K562 treated with DMSO at 1 percent for 48 hours (cell line): ENCODE results near the gene SMIM20. TPM values are rescaled to one million over a fixed set of nuclear protein-coding genes. Genes with fewer than 3 reads are reported as not detected.

Experiments
- total RNA-seq: library from RNA; unstranded; fragments of 300-600 nt; gene quantifications from 2 replicates; pipeline ENCODE4 v1.2.3, GENCODE V29; 2022; ENCODE audit warnings: low replicate concordance; ENCODE audit errors: extremely low read depth

Gene SMIM20
- not detected in 2 replicates for total RNA-seq

GRCh38 chr4:25913851-25914669 is at the start of gene SMIM20:
SMIM20 (plus strand) TSS chr4:25914220; CDS start chr4:25914314, 94 bp downstream.

Other genes starting within 250 kb of the SMIM20 start
- not detected in 2 replicates for gene SEL1L3, start 51.2 kb upstream of the SMIM20 start, total RNA-seq